Astrocyte (in vitro differentiated cells and primary cell): ENCODE measurements around the gene GPX4. TPM values are rescaled to one million over a fixed set of nuclear protein-coding genes. Genes with fewer than 3 reads are reported as not detected.

Experiments
- DNase-seq: peaks from one replicate; pipeline ENCODE4 v3.0.0-alpha.2; 2010; ENCODE audit warnings: low read depth
- FAIRE-seq: peaks from 2 replicates; lab custom pipeline; 2011; peaks lifted over from hg19 to GRCh38; lab: Jason Lieb, UNC
- H2AFZ ChIP-seq: 2 replicates; pipeline ENCODE4 v1.6.0; 2012; ENCODE audit warnings: low read depth, low read length, inconsistent platforms
- H3K27ac ChIP-seq: 2 replicates; pipeline ENCODE4 v1.5.1; 2011; ENCODE audit warnings: low read depth, low read length, inconsistent platforms
- H3K27me3 ChIP-seq: 2 replicates; pipeline ENCODE4 v1.6.0; 2011; ENCODE audit warnings: low read length, inconsistent platforms; ENCODE audit not compliant: insufficient read depth
- H3K36me3 ChIP-seq: 2 replicates; pipeline ENCODE4 v1.5.1; 2011; ENCODE audit warnings: low read length, inconsistent platforms; ENCODE audit not compliant: insufficient read depth
- H3K4me1 ChIP-seq: 2 replicates; pipeline ENCODE4 v1.5.1; 2011; ENCODE audit warnings: low read length, inconsistent platforms; ENCODE audit not compliant: insufficient read depth
- H3K4me2 ChIP-seq: 2 replicates; pipeline ENCODE4 v1.6.0; 2012; ENCODE audit warnings: low read length, inconsistent platforms
- H3K4me3 ChIP-seq: 2 replicates; pipeline ENCODE4 v1.5.1; 2011; ENCODE audit warnings: low read depth, mild to moderate bottlenecking, low read length, inconsistent platforms; ENCODE audit not compliant: insufficient read depth
- H3K79me2 ChIP-seq: 2 replicates; pipeline ENCODE4 v1.6.0; 2012; ENCODE audit warnings: mild to moderate bottlenecking, low read length, inconsistent platforms; ENCODE audit not compliant: insufficient read depth
- H3K9ac ChIP-seq: 2 replicates; pipeline ENCODE4 v1.6.0; 2012; ENCODE audit warnings: mild to moderate bottlenecking, low read length, inconsistent platforms
- H3K9me3 ChIP-seq: 2 replicates; pipeline ENCODE4 v1.5.1; 2012; ENCODE audit warnings: low read depth, mild to moderate bottlenecking, low read length, inconsistent platforms; ENCODE audit not compliant: insufficient read depth
- H4K20me1 ChIP-seq: 2 replicates; pipeline ENCODE4 v1.6.0; 2012; ENCODE audit warnings: low read length, inconsistent platforms; ENCODE audit not compliant: insufficient read depth
- H3K27ac Mint-ChIP-seq: one replicate; pipeline ENCODE4 v1.8.0; 2021; ENCODE audit warnings: mild to moderate bottlenecking, mixed read lengths; ENCODE audit not compliant: unreplicated experiment
- H3K27me3 Mint-ChIP-seq: one replicate; pipeline ENCODE4 v1.8.0; 2021; ENCODE audit warnings: low read depth, mixed read lengths; ENCODE audit not compliant: unreplicated experiment
- H3K36me3 Mint-ChIP-seq: one replicate; pipeline ENCODE4 v1.8.0; 2021; ENCODE audit warnings: low read depth, mixed read lengths; ENCODE audit not compliant: unreplicated experiment
- H3K4me1 Mint-ChIP-seq: one replicate; pipeline ENCODE4 v1.8.0; 2021; ENCODE audit warnings: low read depth, mixed read lengths; ENCODE audit not compliant: unreplicated experiment
- H3K4me3 Mint-ChIP-seq: one replicate; pipeline ENCODE4 v1.8.0; 2021; ENCODE audit warnings: mild to moderate bottlenecking, moderate library complexity, mixed read lengths; ENCODE audit not compliant: unreplicated experiment
- H3K9me3 Mint-ChIP-seq: one replicate; pipeline ENCODE4 v1.8.0; 2021; ENCODE audit warnings: mild to moderate bottlenecking, mixed read lengths; ENCODE audit not compliant: unreplicated experiment
- CTCF ChIP-seq: IDR thresholded peaks from 2 replicates; pipeline ENCODE4 v1.5.1; 2011; ENCODE audit warnings: low read depth, mild to moderate bottlenecking, inconsistent platforms, low read length, moderate library complexity; ENCODE audit not compliant: insufficient read depth
- EZH2 ChIP-seq: IDR thresholded peaks from 2 replicates; pipeline ENCODE4 v1.6.1; 2012; ENCODE audit warnings: mild to moderate bottlenecking, low read length, inconsistent platforms; ENCODE audit not compliant: insufficient read depth
- total RNA-seq: library from RNA; stranded (reverse); gene quantifications from 2 replicates; pipeline ENCODE4 v1.2.1, GENCODE V29; 2021

Gene GPX4
- total RNA-seq, 1 donor from 2014 or later, result 325 TPM

DNA sequence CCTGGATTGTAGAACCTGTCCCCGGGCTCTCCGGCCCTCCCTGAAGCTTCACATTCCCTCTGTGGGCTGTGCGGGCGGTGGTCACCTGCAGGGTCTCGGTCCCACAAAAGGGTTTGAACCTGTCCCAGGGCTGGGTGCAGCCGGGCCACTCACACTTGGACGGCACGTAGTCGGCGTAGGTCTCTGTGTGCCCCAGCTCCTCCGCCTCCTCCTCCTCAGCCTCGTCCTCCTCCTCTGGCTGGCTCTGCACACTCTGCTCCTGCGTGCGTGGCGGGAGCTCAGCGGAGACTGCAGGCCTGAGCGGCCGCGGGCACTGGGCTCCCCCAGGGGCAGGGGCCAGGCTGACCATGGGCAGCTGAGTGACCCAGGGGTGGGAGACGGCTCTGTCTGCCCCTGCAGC is 19.6 kb downstream of the GPX4 start:
- Histone ChIP-seq H3K4me1 (peaks cover 10% of the 10 kb centered on the region), H4K20me1 (peaks cover 44% of the 10 kb centered on the region), H3K79me2 (peaks cover 39% of the 10 kb centered on the region), H3K9me3 (no peaks in the 10 kb centered on the region), H3K4me3 (no peak overlapping the region), H2AFZ (no peak overlapping the region), H3K9ac (no peak overlapping the region), H3K4me2 (no peak overlapping the region), H3K27ac (no peak overlapping the region), H3K36me3 (peaks cover 9% of the 10 kb centered on the region), H3K27me3 (no peaks in the 10 kb centered on the region)
- DNase-seq, result no peak
- FAIRE-seq, result no peak
- no peak overlapping the region for H3K27ac Mint-ChIP-seq
- peaks cover 2% of the 10 kb centered on the region for H3K9me3 Mint-ChIP-seq
- peaks cover 18% of the 10 kb centered on the region for H3K36me3 Mint-ChIP-seq
- H3K4me3 Mint-ChIP-seq, result no peak overlapping the region
- TF ChIP-seq CTCF (no peak), EZH2 (no peak)
- no peaks in the 10 kb centered on the region for H3K27me3 Mint-ChIP-seq
- no peaks in the 10 kb centered on the region for H3K4me1 Mint-ChIP-seq

GRCh38 chr19:1123885-1124677 is 20.3 kb downstream of the GPX4 start:
- H3K27ac ChIP-seq, result no peak overlapping the region
- no peaks in the 10 kb centered on the region for H3K27me3 ChIP-seq
- peaks cover 18% of the 10 kb centered on the region for H3K36me3 Mint-ChIP-seq
- FAIRE-seq (no peak), DNase-seq (no peak)
- H3K27ac Mint-ChIP-seq, result no peak overlapping the region
- no peak overlapping the region for H3K9ac ChIP-seq
- peaks cover 44% of the 10 kb centered on the region for H3K79me2 ChIP-seq
- H3K27me3 Mint-ChIP-seq, result no peaks in the 10 kb centered on the region
- no peak overlapping the region for H2AFZ ChIP-seq
- H4K20me1 ChIP-seq, result peaks cover 49% of the 10 kb centered on the region
- H3K36me3 ChIP-seq, result peaks cover 9% of the 10 kb centered on the region
- no peaks in the 10 kb centered on the region for H3K9me3 ChIP-seq
- H3K4me1 Mint-ChIP-seq, result no peaks in the 10 kb centered on the region
- peaks cover 2% of the 10 kb centered on the region for H3K9me3 Mint-ChIP-seq
- no peak overlapping the region for H3K4me3 Mint-ChIP-seq
- TF ChIP-seq EZH2, result no peak
- no peak for TF ChIP-seq CTCF
- H3K4me3 ChIP-seq, result no peak overlapping the region
- no peak overlapping the region for H3K4me2 ChIP-seq
- peaks cover 10% of the 10 kb centered on the region for H3K4me1 ChIP-seq
